Erythroblast (primary cell): ENCODE results near the gene MAPRE3.

Source experiments
- DNase-seq, 2 experiments: peaks; one replicate each; lab custom pipeline; 2025; lab: John Stamatoyannopoulos, UW
- GATA1 ChIP-seq: IDR thresholded peaks from 2 replicates; pipeline ENCODE4 v1.6.1; 2011; ENCODE audit warnings: low read depth, mild to moderate bottlenecking, control low read depth, low read length, moderate library complexity
- POLR2A ChIP-seq: IDR thresholded peaks from 2 replicates; pipeline ENCODE4 v1.6.1; 2011; ENCODE audit warnings: mild to moderate bottlenecking, low read length

MAPRE3 gene

GRCh38 chr2:26968001-26968400 lies 2.4 kb upstream of the MAPRE3 start:
- DNase-seq, result no peak
- TF ChIP-seq GATA1 (no peak), POLR2A (no peak)

GRCh38 chr2:26969077-26969844 lies 1.2 kb upstream of the MAPRE3 start:
- TF ChIP-seq POLR2A, result no peak
- no peak for TF ChIP-seq GATA1

GRCh38 chr2:26970928-26971627 lies 641 bp downstream of the MAPRE3 start:
- TF ChIP-seq POLR2A (no peak), GATA1 (no peak)
- peak; percentile 25 to 50 for DNase-seq

More at GRCh38 chr2:26969077-26969844, 1.2 kb upstream of the MAPRE3 start:
- no peak for DNase-seq

- DNase-seq, result peak; percentile 77 to 88
- TF ChIP-seq GATA1, result no peak
- TF ChIP-seq POLR2A, result no peak
These were observed 1.7 kb downstream of the MAPRE3 start for GRCh38 chr2:26971911-26972786.

GRCh38 chr2:26974352-26974751 lies 3.9 kb downstream of the MAPRE3 start:
- peak; percentile 58 to 71 for DNase-seq
- TF ChIP-seq GATA1 (no peak), POLR2A (no peak)

- DNase-seq, result peak; percentile 10 to 44
- no peak for TF ChIP-seq GATA1
- TF ChIP-seq POLR2A, result no peak
These were observed 4.7 kb downstream of the MAPRE3 start for GRCh38 chr2:26975102-26975501.

GRCh38 chr2:26975656-26976055 lies 5.2 kb downstream of the MAPRE3 start:
- TF ChIP-seq GATA1 (no peak), POLR2A (no peak)

GRCh38 chr2:26976237-26976636 lies 5.8 kb downstream of the MAPRE3 start:
- DNase-seq, result no peak
- TF ChIP-seq GATA1, result no peak
- TF ChIP-seq POLR2A, result no peak

More at GRCh38 chr2:26975656-26976055, 5.2 kb downstream of the MAPRE3 start:
- DNase-seq, result no peak

- no peak for DNase-seq
- TF ChIP-seq POLR2A (no peak), GATA1 (no peak)
These were observed 6.6 kb downstream of the MAPRE3 start for GRCh38 chr2:26977012-26977411.

GRCh38 chr2:26978061-26978596 lies 7.7 kb downstream of the MAPRE3 start:
- no peak for TF ChIP-seq POLR2A
- TF ChIP-seq GATA1, result no peak

GRCh38 chr2:26979741-26980140 lies 9.3 kb downstream of the MAPRE3 start:
- no peak for TF ChIP-seq POLR2A
- no peak for TF ChIP-seq GATA1
- DNase-seq, result no peak

More at GRCh38 chr2:26978061-26978596, 7.7 kb downstream of the MAPRE3 start:
- peak; percentile 58 to 71 for DNase-seq

- no peak for TF ChIP-seq GATA1
- TF ChIP-seq POLR2A, result no peak
- DNase-seq, result no peak
These were observed 10.5 kb downstream of the MAPRE3 start for GRCh38 chr2:26980971-26981370.

- TF ChIP-seq POLR2A (no peak), GATA1 (no peak)
- DNase-seq, result peak; percentile 62 to 64
These were observed 11.8 kb downstream of the MAPRE3 start for GRCh38 chr2:26982102-26982742.
